SIG-M5 (cell line): ENCODE measurements around the gene TIFAB.
"Not testable (repeated sequence)": the region's sequence is repeated elsewhere in the genome, so short reads cannot be mapped to it uniquely, and the experiment has no call there.

Source experiments
- DNase-seq: peaks from one replicate; lab custom pipeline; 2025; lab: John Stamatoyannopoulos, UW

Gene TIFAB

GRCh38 chr5:135452321-135453030 lies at the start of gene TIFAB:
Gene TIFAB (minus strand): TSS chr5:135452351. CDS start chr5:135449939, 2,412 bp downstream.
- no peak for DNase-seq

- no peak for DNase-seq
Observed at GRCh38 chr5:135498637-135498995, 46.5 kb upstream of the TIFAB start.

DNA sequence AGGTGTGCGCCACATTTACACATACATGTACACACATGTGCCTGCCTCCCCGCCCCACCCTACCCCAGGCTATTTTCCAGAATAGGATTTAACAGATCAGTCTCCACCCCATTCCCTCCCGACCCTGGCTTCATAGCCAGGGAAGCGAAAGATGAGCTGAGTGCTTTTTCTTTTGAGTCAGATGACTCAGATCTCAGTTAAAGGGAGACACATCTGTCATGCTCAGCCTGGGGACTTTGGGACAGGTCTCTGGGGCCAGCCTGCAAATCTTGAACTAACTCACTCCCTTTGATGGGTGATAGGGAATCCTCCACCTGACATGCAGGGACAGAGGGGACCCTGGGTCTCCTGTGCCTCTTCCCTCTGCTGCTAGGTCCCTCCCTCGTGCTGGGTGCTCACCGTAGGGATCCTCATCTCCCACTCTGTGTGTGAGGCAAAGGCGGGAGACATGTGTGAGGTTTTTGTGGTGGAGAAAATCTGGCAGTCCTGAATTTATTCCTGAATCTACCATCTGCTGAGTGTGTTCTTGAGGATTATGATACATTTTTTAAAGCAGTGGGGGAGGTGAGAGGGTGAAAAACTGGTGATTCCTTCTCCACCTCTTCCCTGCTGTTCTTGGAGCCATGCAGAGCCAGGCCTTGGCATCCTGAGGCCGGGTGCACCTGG lies 46.0 kb upstream of the TIFAB start:
- no peak for DNase-seq

GRCh38 chr5:135495531-135495930 lies 43.4 kb upstream of the TIFAB start:
- not testable (repeated sequence) for DNase-seq

- DNase-seq, result no peak
Observed at GRCh38 chr5:135494196-135494595, 42.0 kb upstream of the TIFAB start.

DNA sequence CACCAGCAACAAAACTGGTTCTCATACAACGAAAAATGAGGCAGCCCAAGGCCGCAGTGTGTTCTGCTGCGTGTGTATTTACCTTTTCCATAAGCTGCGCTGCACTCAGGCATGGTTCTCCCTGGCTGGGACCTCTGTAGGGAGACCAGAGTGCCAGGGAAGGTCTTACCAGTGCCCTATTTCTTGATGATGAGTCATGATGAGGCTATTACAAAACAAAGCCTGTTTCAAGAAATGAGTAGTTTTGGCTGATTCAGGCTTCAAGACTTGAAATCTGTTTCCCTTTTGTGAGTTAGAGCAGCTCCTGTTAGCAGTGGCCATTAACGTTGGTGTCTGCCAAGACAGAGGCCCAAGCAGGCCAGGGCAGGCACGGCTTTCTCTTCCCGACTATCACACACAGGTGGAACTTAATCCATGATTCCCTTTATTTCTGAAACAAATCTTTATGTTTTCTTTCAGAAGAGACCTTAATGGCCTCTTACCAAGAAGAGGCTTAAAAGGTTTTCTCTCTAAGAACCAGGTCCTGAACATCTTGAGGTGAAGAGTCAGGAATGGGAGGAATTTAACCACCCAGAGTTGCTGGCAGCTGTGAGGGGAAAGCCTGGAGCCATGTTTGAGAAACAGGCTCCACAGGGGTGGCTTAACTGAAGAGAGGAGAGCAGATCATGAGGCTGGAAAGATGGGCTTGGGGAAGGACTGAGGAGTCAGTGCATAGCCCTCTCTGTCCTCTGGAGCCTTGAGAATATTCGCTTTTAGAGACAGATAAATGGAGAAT lies 41.4 kb upstream of the TIFAB start:
- DNase-seq, result peak; percentile 38

GRCh38 chr5:135492319-135492626 lies 40.1 kb upstream of the TIFAB start:
- DNase-seq, result no peak

DNA sequence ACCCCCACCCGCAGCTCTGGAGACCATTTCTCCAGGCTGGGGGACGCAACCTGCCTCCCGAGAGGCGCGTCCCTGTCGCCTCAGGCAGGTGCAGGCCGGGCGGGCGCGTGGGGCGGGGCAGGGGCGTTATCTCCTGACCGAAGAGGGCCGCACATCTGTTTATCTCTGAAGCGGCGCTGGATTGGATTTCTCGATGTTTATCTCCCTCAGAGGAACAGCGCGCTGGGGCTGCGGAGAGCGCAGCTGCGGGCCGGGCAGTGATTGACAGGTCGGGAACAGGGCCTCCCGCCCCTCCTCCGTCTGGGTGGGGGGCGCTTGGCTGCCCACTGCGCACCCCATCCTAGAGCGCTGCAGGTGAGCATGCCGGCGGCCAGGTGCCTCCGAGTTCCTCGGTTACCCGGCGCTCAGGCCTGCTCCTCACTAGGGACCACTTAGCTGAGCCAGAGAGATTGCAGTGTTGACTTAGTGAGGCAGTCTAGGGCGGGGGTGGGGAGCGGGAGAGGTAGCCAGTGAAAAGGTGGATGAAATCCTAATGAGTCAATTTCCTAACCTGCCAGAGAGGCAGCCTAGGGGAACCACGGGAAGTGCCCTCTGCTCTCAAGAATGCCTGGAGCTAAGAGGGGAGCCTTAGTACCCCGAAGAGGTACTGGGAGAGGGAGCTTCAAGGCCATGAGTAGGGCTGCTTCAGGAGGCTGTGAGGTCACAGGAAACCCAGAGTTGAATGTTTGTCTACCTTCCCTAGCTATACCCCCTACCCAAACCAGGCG lies 39.6 kb upstream of the TIFAB start:
- no peak for DNase-seq

- DNase-seq, result no peak
Observed at GRCh38 chr5:135491038-135491551, 38.9 kb upstream of the TIFAB start.

DNA sequence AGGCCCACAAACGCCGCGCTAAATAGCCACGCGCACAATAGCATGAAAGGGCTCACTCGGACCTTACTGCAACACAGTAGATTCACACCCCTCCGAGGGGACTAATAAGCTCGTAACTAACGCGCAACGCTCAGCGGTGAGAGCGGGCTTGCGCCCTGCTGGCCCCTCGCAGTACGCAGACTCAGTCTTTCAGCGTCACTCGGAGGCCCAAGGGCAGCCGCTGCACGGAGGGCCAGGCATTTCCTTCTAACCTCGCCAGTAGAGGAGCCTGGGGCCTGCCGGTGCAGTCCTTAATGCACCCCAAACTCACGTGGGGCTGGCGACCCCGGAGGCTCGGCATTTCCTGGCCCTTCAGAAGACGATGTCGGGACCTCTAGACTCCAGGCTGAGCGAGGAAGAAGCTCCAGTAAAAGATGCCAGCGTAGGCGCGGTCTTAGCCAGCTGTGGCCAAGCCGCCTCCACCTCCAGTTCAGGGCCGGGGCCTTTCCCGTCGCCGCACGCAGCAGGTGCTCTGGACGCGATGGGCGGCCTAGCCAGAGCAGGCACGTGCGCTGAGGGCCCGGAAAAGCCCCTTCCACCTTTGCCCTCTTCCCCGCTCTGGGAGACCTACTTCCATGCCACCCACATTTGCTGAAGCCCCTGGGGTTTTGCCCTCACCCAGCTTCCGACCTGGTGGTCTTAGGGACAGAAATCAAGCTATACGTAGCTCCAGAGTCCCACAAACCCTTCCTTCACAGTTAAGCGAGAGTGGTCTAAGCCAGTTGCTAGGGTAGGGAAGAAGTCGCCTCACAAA lies 38.3 kb upstream of the TIFAB start:
- DNase-seq, result no peak

- no peak for DNase-seq
Observed at GRCh38 chr5:135489466-135490244, 37.5 kb upstream of the TIFAB start.

GRCh38 chr5:135488727-135489465 lies 36.7 kb upstream of the TIFAB start:
- no peak for DNase-seq

- DNase-seq, result no peak
Observed at GRCh38 chr5:135487839-135488514, 35.8 kb upstream of the TIFAB start.

- no peak for DNase-seq
Observed at GRCh38 chr5:135487037-135487395, 34.9 kb upstream of the TIFAB start.

DNA sequence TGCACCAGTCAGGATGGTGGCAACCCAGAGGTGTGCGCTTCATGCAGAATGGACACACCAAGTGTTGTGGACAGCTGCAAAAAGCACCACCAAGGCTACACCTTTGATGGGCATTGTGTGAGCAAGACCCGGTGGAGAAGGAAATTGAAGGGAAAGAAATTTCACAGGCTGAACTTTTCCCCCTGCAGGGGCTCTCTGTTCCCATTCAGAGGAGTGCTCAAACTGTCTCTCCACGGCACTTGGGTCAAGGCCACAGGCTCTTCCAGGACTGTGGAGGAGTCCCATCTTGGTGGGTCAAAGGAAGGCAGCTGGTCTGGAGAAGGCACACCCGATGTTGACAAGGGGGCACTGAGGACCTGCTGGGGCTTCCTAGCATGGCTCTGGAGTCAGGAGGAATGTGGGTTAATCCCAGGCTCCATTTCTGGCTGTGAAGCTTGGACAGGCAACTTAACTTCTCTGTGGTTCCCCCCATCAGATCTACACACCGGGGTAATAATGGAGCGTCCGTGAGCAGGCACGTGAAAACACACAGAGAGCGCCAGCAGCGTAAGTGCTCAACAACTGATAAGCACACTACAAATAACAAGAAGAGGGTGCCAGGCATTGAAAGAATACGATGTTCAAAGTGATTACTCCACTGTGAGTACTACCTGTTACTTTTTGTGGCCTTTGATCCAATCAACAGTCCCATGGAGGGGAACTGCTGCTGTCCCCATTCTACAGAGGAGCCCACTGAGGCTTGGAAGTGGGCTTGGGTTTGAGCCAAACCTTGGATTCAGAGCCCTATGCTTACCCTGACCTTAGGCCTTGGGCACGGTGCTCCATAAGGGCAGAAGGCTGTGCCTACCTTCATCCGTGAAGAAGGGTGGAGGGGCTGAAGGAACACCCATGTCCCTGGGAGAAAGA lies 34.2 kb upstream of the TIFAB start:
- DNase-seq, result no peak

DNA sequence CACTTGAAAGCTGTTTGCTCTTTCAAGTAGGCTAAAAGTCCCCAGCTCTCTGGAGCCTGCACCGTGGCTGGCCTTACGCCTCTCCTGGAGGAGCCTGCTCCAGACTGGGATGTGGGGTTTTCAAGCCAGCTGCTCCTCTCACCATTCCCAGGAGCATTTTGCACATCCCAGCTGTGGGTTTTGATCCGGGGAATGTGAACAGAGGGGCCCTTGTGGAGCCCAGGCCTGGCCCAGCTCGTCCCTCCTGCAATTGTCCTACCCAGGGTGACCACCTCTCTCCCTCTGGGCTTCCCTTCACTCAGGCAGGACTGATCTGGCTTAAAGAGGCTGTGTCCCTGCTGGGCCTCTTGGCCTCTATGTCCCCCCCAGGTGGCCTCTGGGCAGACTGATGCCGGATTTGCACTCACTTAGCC lies 32.5 kb upstream of the TIFAB start:
- no peak for DNase-seq

- DNase-seq, result no peak
Observed at GRCh38 chr5:135483254-135483653, 31.1 kb upstream of the TIFAB start.

DNA sequence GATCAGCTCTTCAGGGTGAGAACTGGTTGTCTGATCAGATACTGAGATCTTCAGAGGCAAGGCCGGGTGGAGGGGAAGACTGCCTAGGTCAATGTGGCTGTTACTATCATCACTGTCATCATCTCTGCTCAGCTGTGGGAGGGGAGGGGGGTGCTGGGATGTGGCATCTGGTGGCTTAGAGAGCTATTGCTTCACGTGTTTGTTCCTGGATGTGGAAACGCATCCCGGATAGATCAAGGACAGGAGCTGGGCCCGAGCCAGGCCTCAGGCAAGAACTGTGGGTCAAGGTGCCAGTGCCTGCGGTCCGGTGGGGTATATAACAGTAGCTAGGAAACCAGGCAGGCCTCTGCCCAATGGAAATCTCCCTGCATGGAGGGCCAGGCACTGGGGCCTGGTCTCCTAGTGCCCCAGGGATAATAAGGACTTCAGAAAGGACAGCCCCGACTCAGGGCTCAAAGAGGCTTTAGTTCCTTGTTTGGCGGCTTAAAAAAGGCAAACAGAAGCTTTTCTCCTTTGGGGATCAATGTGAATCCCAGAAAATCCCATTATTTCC lies 30.3 kb upstream of the TIFAB start:
- peak; percentile 8 for DNase-seq
